Trophoblast cell (in vitro differentiated cells and primary cell): Measurements from ENCODE around the gene BORCS6.

ENCODE experiments used
- DNase-seq, 2 donors: peaks; one replicate each; pipeline ENCODE4 v3.0.0-alpha.2; 2016
- H2AFZ ChIP-seq: 2 replicates; pipeline ENCODE4 v1.6.1; 2013; ENCODE audit warnings: low read length, moderate library complexity, mild to moderate bottlenecking; ENCODE audit not compliant: insufficient read depth, poor library complexity
- H2AK5ac ChIP-seq: 2 replicates; pipeline ENCODE4 v1.6.1; 2013; ENCODE audit warnings: mild to moderate bottlenecking, low read length
- H2BK120ac ChIP-seq: 2 replicates; pipeline ENCODE4 v1.6.1; 2013; ENCODE audit warnings: low read length, mild to moderate bottlenecking, moderate library complexity; ENCODE audit not compliant: insufficient read depth, poor library complexity
- H2BK12ac ChIP-seq: 2 replicates; pipeline ENCODE4 v1.6.1; 2013; ENCODE audit warnings: mild to moderate bottlenecking, low read length, moderate library complexity
- H2BK5ac ChIP-seq: 2 replicates; pipeline ENCODE4 v1.6.1; 2013; ENCODE audit warnings: low read length, low read depth, moderate library complexity, mild to moderate bottlenecking; ENCODE audit not compliant: poor library complexity
- H3K14ac ChIP-seq: 2 replicates; pipeline ENCODE4 v1.6.1; 2013; ENCODE audit warnings: mild to moderate bottlenecking, low read length
- H3K18ac ChIP-seq: 2 replicates; pipeline ENCODE4 v1.6.1; 2013; ENCODE audit warnings: mild to moderate bottlenecking, low read length
- H3K23ac ChIP-seq: 2 replicates; pipeline ENCODE4 v1.6.1; 2013; ENCODE audit warnings: low read length
- H3K27ac ChIP-seq: 2 replicates; pipeline ENCODE4 v1.5.1; 2013; ENCODE audit warnings: low read depth, mild to moderate bottlenecking, inconsistent platforms, low read length, moderate library complexity
- H3K27me3 ChIP-seq: 2 replicates; pipeline ENCODE4 v1.6.1; 2013; ENCODE audit warnings: inconsistent platforms, mild to moderate bottlenecking, low read length, moderate library complexity; ENCODE audit not compliant: insufficient read depth
- H3K36me3 ChIP-seq, 2 experiments: 1 replicate in 1 of 2; 2 replicates in 1 of 2; pipeline ENCODE4 v1.6.1; 2013; ENCODE audit warnings: low read length in 2 of 2, mild to moderate bottlenecking in 2 of 2, moderate library complexity in 1 of 2; ENCODE audit not compliant: insufficient read depth in 2 of 2, control insufficient read depth in 1 of 2
- H3K4ac ChIP-seq: 2 replicates; pipeline ENCODE4 v1.6.1; 2013; ENCODE audit warnings: low read depth, mild to moderate bottlenecking, low read length, moderate library complexity
- H3K4me1 ChIP-seq, 2 experiments: 1 replicate in 1 of 2; 2 replicates in 1 of 2; pipeline ENCODE4 v1.6.1; 2013; ENCODE audit warnings: low read length in 2 of 2, mild to moderate bottlenecking in 2 of 2, moderate library complexity in 1 of 2; ENCODE audit not compliant: insufficient read depth in 2 of 2, control insufficient read depth in 1 of 2
- H3K4me2 ChIP-seq: 2 replicates; pipeline ENCODE4 v1.6.1; 2013; ENCODE audit warnings: inconsistent platforms, mild to moderate bottlenecking, low read length, moderate library complexity
- H3K4me3 ChIP-seq: 2 replicates; pipeline ENCODE4 v1.5.1; 2013; ENCODE audit warnings: mild to moderate bottlenecking, low read depth, low read length, inconsistent platforms
- H3K79me1 ChIP-seq: one replicate; pipeline ENCODE4 v1.6.1; 2013; ENCODE audit warnings: low read length
- H3K79me2 ChIP-seq: 2 replicates; pipeline ENCODE4 v1.6.1; 2013; ENCODE audit warnings: low read length, mild to moderate bottlenecking; ENCODE audit not compliant: control insufficient read depth, insufficient read depth, poor library complexity
- H3K9ac ChIP-seq: 2 replicates; pipeline ENCODE4 v1.6.1; 2013; ENCODE audit warnings: mild to moderate bottlenecking, low read length
- H3K9me3 ChIP-seq: 2 replicates; pipeline ENCODE4 v1.6.1; 2013; ENCODE audit warnings: low read depth, mild to moderate bottlenecking, control low read depth, inconsistent platforms, low read length; ENCODE audit not compliant: insufficient read depth
- H4K12ac ChIP-seq: 2 replicates; pipeline ENCODE4 v1.6.1; 2013; ENCODE audit warnings: low read depth, mild to moderate bottlenecking, low read length, moderate library complexity
- H4K8ac ChIP-seq: 2 replicates; pipeline ENCODE4 v1.6.1; 2013; ENCODE audit warnings: low read depth, mild to moderate bottlenecking, low read length, moderate library complexity
- H4K91ac ChIP-seq: one replicate; pipeline ENCODE4 v1.6.1; 2013; ENCODE audit warnings: low read depth, mild to moderate bottlenecking, low read length, moderate library complexity
- WGBS: extraction: QIAGEN DNeasy Blood & Tissue Kit; methylation state at CpG from one replicate; pipeline ENCODE4 v1.1.7; 2013; ENCODE audit warnings: missing lambda C conversion rate; ENCODE audit not compliant: insufficient read length, insufficient coverage; ENCODE audit errors: extremely low coverage; 5-methylcytosine and 5-hydroxymethylcytosine counted together

BORCS6 gene

GRCh38 chr17:8189041-8189710 is 804 bp downstream of the BORCS6 start:
- Histone ChIP-seq H3K36me3 (no peaks in the 10 kb centered on the region), H4K12ac (no peak overlapping the region), H3K4me1 (peaks cover 20 to 24% of the 10 kb centered on the region in 2 experiments), H3K4ac (peak overlapping the region; percentile 7), H3K23ac (no peak overlapping the region), H2AK5ac (no peak overlapping the region), H4K91ac (peak overlapping the region; percentile 65), H3K9ac (peak overlapping the region; percentile 60), H3K27ac (no peak overlapping the region), H3K4me2 (peak overlapping the region; percentile 82), H3K79me1 (peaks cover 9% of the 10 kb centered on the region), H2BK12ac (no peak overlapping the region), H3K4me3 (peak overlapping the region; percentile 80), H2BK5ac (no peak overlapping the region), H4K8ac (peak overlapping the region; percentile 8), H2AFZ (peak overlapping the region; percentile 56), H3K27me3 (no peaks in the 10 kb centered on the region), H3K9me3 (no peaks in the 10 kb centered on the region), H2BK120ac (no peak overlapping the region), H3K14ac (peak overlapping the region; percentile 79), H3K79me2 (peaks cover 3% of the 10 kb centered on the region), H3K18ac (peak overlapping the region; percentile 81)
- no CpG with 5 or more reads among the region's 67 CpGs for WGBS
- DNase-seq: peak in 1 of 2 donors; percentile 34

GRCh38 chr17:8188263-8188839 is 1.6 kb downstream of the BORCS6 start:
- Histone ChIP-seq H2AFZ (no peak overlapping the region), H4K8ac (no peak overlapping the region), H3K23ac (no peak overlapping the region), H3K9ac (no peak overlapping the region), H4K12ac (no peak overlapping the region), H2AK5ac (no peak overlapping the region), H4K91ac (no peak overlapping the region), H3K27me3 (no peaks in the 10 kb centered on the region), H3K18ac (no peak overlapping the region), H3K14ac (no peak overlapping the region), H3K79me1 (peaks cover 9% of the 10 kb centered on the region), H2BK120ac (no peak overlapping the region), H3K4ac (no peak overlapping the region), H3K27ac (peak overlapping the region; percentile 24), H2BK12ac (no peak overlapping the region), H3K9me3 (peaks cover 2% of the 10 kb centered on the region), H3K4me3 (peak overlapping the region; percentile 21), H2BK5ac (no peak overlapping the region), H3K36me3 (no peaks in the 10 kb centered on the region), H3K4me2 (peak overlapping the region; percentile 82), H3K79me2 (peaks cover 3% of the 10 kb centered on the region), H3K4me1 (peaks cover 20 to 24% of the 10 kb centered on the region in 2 experiments)
- no CpG with 5 or more reads among the region's 12 CpGs for WGBS
- DNase-seq: no peak

GRCh38 chr17:8187517-8188262 is 2.3 kb downstream of the BORCS6 start:
- Histone ChIP-seq H3K79me2 (peaks cover 3% of the 10 kb centered on the region), H2AFZ (no peak overlapping the region), H3K4me1 (peaks cover 20 to 23% of the 10 kb centered on the region in 2 experiments), H2BK5ac (no peak overlapping the region), H4K12ac (no peak overlapping the region), H3K27ac (peak overlapping the region; percentile 26), H3K79me1 (peaks cover 9% of the 10 kb centered on the region), H2AK5ac (no peak overlapping the region), H3K4me2 (peak overlapping the region; percentile 82), H3K4ac (no peak overlapping the region), H3K14ac (no peak overlapping the region), H4K8ac (no peak overlapping the region), H3K9me3 (peaks cover 2% of the 10 kb centered on the region), H3K36me3 (no peaks in the 10 kb centered on the region), H3K9ac (no peak overlapping the region), H3K23ac (no peak overlapping the region), H4K91ac (no peak overlapping the region), H3K18ac (no peak overlapping the region), H3K27me3 (no peaks in the 10 kb centered on the region), H2BK12ac (no peak overlapping the region), H3K4me3 (peak overlapping the region; percentile 71), H2BK120ac (no peak overlapping the region)
- WGBS: no CpG with 5 or more reads among the region's 25 CpGs
- DNase-seq: peak; percentile 98 to 100

- no peak overlapping the region for H2AFZ ChIP-seq
- WGBS: no CpG with 5 or more reads among the region's 32 CpGs
- peak overlapping the region; percentile 73 for H3K4me2 ChIP-seq
- H3K27ac ChIP-seq: peak overlapping the region; percentile 26
- no peak overlapping the region for H3K18ac ChIP-seq
- no peaks in the 10 kb centered on the region for H3K27me3 ChIP-seq
- H2BK12ac ChIP-seq: no peak overlapping the region
- H3K79me2 ChIP-seq: peaks cover 3% of the 10 kb centered on the region
- H2AK5ac ChIP-seq: no peak overlapping the region
- peak overlapping the region; percentile 64 for H3K9ac ChIP-seq
- peaks cover 15 to 18% of the 10 kb centered on the region in 2 experiments for H3K4me1 ChIP-seq
- no peak overlapping the region for H3K23ac ChIP-seq
- H2BK5ac ChIP-seq: no peak overlapping the region
- H4K8ac ChIP-seq: no peak overlapping the region
- H3K4ac ChIP-seq: no peak overlapping the region
- H2BK120ac ChIP-seq: no peak overlapping the region
- no peak overlapping the region for H4K91ac ChIP-seq
- peak; percentile 94 to 96 for DNase-seq
- no peak overlapping the region for H4K12ac ChIP-seq
- no peaks in the 10 kb centered on the region for H3K36me3 ChIP-seq
- H3K4me3 ChIP-seq: peak overlapping the region; percentile 81
- H3K79me1 ChIP-seq: peaks cover 7% of the 10 kb centered on the region
- H3K14ac ChIP-seq: no peak overlapping the region
- peaks cover 2% of the 10 kb centered on the region for H3K9me3 ChIP-seq
Measured at GRCh38 chr17:8186787-8187516, 3.0 kb downstream of the BORCS6 start.
